OCI-LY1 (cell line): ENCODE measurements around the gene TBCD.

Experiments
- H2AFZ ChIP-seq: fragments of 200-600 bp; sonication (generic), shearing (Covaris generic); 2 replicates; pipeline ENCODE4 v1.6.0; 2014; ENCODE audit warnings: antibody characterized with exemption, mild to moderate bottlenecking, low read length
- H3F3A ChIP-seq: fragments of 200-600 bp; sonication (generic), shearing (Covaris generic); 2 replicates; pipeline ENCODE4 v1.6.0; 2014; ENCODE audit warnings: mild to moderate bottlenecking, antibody characterized with exemption, low read length, moderate library complexity; ENCODE audit not compliant: insufficient read depth
- H3K27ac ChIP-seq: fragments of 200-600 bp; sonication (generic); 2 replicates; pipeline ENCODE4 v1.5.1; 2014; ENCODE audit warnings: low read length, mixed run types, mild to moderate bottlenecking, low read depth; ENCODE audit not compliant: poor library complexity, severe bottlenecking
- H3K27me3 ChIP-seq: fragments of 200-600 bp; sonication (generic); 2 replicates; pipeline ENCODE4 v1.6.0; 2014; ENCODE audit warnings: antibody characterized with exemption, mild to moderate bottlenecking, low read length, moderate library complexity; ENCODE audit not compliant: insufficient read depth
- H3K36me3 ChIP-seq: fragments of 200-600 bp; sonication (generic); 2 replicates; pipeline ENCODE4 v1.6.1; 2014; ENCODE audit warnings: mild to moderate bottlenecking, antibody characterized with exemption, low read length, moderate library complexity, mixed read lengths; ENCODE audit not compliant: insufficient read depth
- H3K4me1 ChIP-seq: fragments of 200-600 bp; sonication (generic); 2 replicates; pipeline ENCODE4 v1.5.1; 2014; ENCODE audit warnings: mild to moderate bottlenecking, low read length, moderate library complexity; ENCODE audit not compliant: insufficient read depth, severe bottlenecking
- H3K4me2 ChIP-seq: fragments of 200-600 bp; sonication (generic), shearing (Covaris generic); 2 replicates; pipeline ENCODE4 v1.6.1; 2014; ENCODE audit warnings: low read length
- H3K4me3 ChIP-seq: fragments of 200-600 bp; sonication (generic); 2 replicates; pipeline ENCODE4 v1.5.1; 2014; ENCODE audit warnings: low read length, low read depth, mild to moderate bottlenecking, mixed read lengths; ENCODE audit not compliant: poor library complexity, severe bottlenecking
- H3K79me2 ChIP-seq: fragments of 200-600 bp; shearing (Covaris generic); 2 replicates; pipeline ENCODE4 v1.6.1; 2016; ENCODE audit warnings: mixed run types, low read length, mixed read lengths; ENCODE audit not compliant: insufficient read depth
- H3K9ac ChIP-seq: fragments of 200-600 bp; sonication (generic), shearing (Covaris generic); 2 replicates; pipeline ENCODE4 v1.6.1; 2014; ENCODE audit warnings: mild to moderate bottlenecking, low read length, mixed read lengths
- H3K9me2 ChIP-seq: fragments of 200-600 bp; sonication (generic), shearing (Covaris generic); 2 replicates; pipeline ENCODE4 v1.6.1; 2014; ENCODE audit warnings: low read depth, mild to moderate bottlenecking, low read length, mixed read lengths
- H3K9me3 ChIP-seq: fragments of 200-600 bp; shearing (Covaris generic); 2 replicates; pipeline ENCODE4 v1.6.1; 2014; ENCODE audit warnings: low read length, mixed read lengths
- H4K20me1 ChIP-seq: fragments of 200-600 bp; sonication (generic), shearing (Covaris generic); 2 replicates; pipeline ENCODE4 v1.6.0; 2016; ENCODE audit warnings: mild to moderate bottlenecking, low read length; ENCODE audit not compliant: insufficient read depth
- EZH2 ChIP-seq: fragments of 200-600 bp; sonication (generic), shearing (Covaris generic); IDR thresholded peaks from 2 replicates; pipeline ENCODE4 v1.8.0; 2017; ENCODE audit warnings: borderline replicate concordance, mixed run types, mild to moderate bottlenecking, antibody characterized with exemption, low read length, moderate library complexity, mixed read lengths
- TF ChIP-seq, protein P1 (sequence below): fragments of 200-600 bp; sonication (generic), shearing (Covaris generic); IDR thresholded peaks from 2 replicates; pipeline ENCODE4 v1.5.1; 2017; ENCODE audit warnings: mild to moderate bottlenecking, antibody characterized with exemption, low read length, moderate library complexity, mixed read lengths

Gene TBCD

GRCh38 chr17:82918508-82918907 is 166.6 kb downstream of the TBCD start:
- peaks cover 34% of the 10 kb centered on the region for H3K4me1 ChIP-seq
- no peaks in the 10 kb centered on the region for H3K9me2 ChIP-seq
- no peak overlapping the region for H3K27ac ChIP-seq
- H3K36me3 ChIP-seq: peaks cover 13% of the 10 kb centered on the region
- H3K79me2 ChIP-seq: no peaks in the 10 kb centered on the region
- no peak overlapping the region for H2AFZ ChIP-seq
- H4K20me1 ChIP-seq: no peaks in the 10 kb centered on the region
- TF ChIP-seq, protein P1, sequence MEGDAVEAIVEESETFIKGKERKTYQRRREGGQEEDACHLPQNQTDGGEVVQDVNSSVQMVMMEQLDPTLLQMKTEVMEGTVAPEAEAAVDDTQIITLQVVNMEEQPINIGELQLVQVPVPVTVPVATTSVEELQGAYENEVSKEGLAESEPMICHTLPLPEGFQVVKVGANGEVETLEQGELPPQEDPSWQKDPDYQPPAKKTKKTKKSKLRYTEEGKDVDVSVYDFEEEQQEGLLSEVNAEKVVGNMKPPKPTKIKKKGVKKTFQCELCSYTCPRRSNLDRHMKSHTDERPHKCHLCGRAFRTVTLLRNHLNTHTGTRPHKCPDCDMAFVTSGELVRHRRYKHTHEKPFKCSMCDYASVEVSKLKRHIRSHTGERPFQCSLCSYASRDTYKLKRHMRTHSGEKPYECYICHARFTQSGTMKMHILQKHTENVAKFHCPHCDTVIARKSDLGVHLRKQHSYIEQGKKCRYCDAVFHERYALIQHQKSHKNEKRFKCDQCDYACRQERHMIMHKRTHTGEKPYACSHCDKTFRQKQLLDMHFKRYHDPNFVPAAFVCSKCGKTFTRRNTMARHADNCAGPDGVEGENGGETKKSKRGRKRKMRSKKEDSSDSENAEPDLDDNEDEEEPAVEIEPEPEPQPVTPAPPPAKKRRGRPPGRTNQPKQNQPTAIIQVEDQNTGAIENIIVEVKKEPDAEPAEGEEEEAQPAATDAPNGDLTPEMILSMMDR: no peak
- no peak for TF ChIP-seq EZH2
- H3F3A ChIP-seq: no peaks in the 10 kb centered on the region
- H3K4me2 ChIP-seq: no peak overlapping the region
- H3K27me3 ChIP-seq: no peaks in the 10 kb centered on the region
- no peak overlapping the region for H3K4me3 ChIP-seq
- no peak overlapping the region for H3K9ac ChIP-seq
- H3K9me3 ChIP-seq: no peaks in the 10 kb centered on the region

- H3K4me3 ChIP-seq: no peak overlapping the region
- no peaks in the 10 kb centered on the region for H4K20me1 ChIP-seq
- H2AFZ ChIP-seq: no peak overlapping the region
- H3F3A ChIP-seq: no peaks in the 10 kb centered on the region
- H3K9me3 ChIP-seq: no peaks in the 10 kb centered on the region
- no peak overlapping the region for H3K4me2 ChIP-seq
- TF ChIP-seq, protein P1: no peak
- TF ChIP-seq EZH2: no peak
- peaks cover 20% of the 10 kb centered on the region for H3K4me1 ChIP-seq
- no peaks in the 10 kb centered on the region for H3K9me2 ChIP-seq
- H3K36me3 ChIP-seq: peaks cover 19% of the 10 kb centered on the region; the same call in 1 of the 2 replicates
- no peaks in the 10 kb centered on the region for H3K27me3 ChIP-seq
- no peak overlapping the region for H3K27ac ChIP-seq
- H3K79me2 ChIP-seq: no peaks in the 10 kb centered on the region
- no peak overlapping the region for H3K9ac ChIP-seq
These were observed 168.3 kb downstream of the TBCD start for GRCh38 chr17:82920150-82920549.

DNA sequence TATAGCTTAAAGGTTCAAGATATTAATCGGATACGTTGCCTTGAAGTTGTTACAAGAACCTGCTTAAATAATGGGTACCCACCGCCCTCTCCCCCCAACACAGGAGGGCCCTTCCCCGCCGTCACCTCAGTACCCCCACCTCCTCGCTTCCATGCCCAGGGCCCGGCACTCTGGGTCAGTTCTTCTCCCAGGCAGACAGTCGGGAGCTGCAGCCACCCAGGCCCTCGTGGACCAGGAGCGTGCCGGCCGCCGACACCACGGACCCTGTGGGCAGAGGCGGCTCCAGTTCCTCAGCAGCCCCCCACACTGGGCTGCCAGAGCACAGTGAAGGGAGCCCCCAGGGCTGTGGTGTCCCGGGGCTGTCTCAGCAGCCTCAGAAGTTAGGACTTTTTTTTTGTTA is 168.8 kb downstream of the TBCD start:
- Histone ChIP-seq H3K4me1 (peaks cover 15% of the 10 kb centered on the region), H3K9me2 (no peaks in the 10 kb centered on the region), H3K27ac (no peak overlapping the region), H3K27me3 (no peaks in the 10 kb centered on the region), H3F3A (no peaks in the 10 kb centered on the region), H4K20me1 (no peaks in the 10 kb centered on the region), H3K4me2 (no peak overlapping the region), H3K9me3 (no peaks in the 10 kb centered on the region), H2AFZ (no peak overlapping the region), H3K9ac (no peak overlapping the region), H3K79me2 (no peaks in the 10 kb centered on the region), H3K36me3 (peaks cover 24% of the 10 kb centered on the region; the same call in 1 of the 2 replicates), H3K4me3 (no peak overlapping the region)
- TF ChIP-seq, protein P1: no peak
- no peak for TF ChIP-seq EZH2
